Measurements from ENCODE around the gene EREG.

EREG gene

GRCh38 chr4:74433541-74434172 is 68.7 kb downstream of the EREG start:
- TF ChIP-seq CTCF (conservative IDR thresholded peaks at IDR 0.05; ENCODE audit: low read length), result no peak
- DNase-seq (ENCODE audit: low read depth), result no peak
- H3K4me3 ChIP-seq (ENCODE audit: low read length), result no peak overlapping the region

- DNase-seq (ENCODE audit: low read depth), result no peak
- TF ChIP-seq CTCF (conservative IDR thresholded peaks at IDR 0.05; ENCODE audit: low read length), result no peak
- H3K4me3 ChIP-seq (ENCODE audit: low read length), result no peak overlapping the region
Measured at GRCh38 chr4:74435296-74435695, 70.4 kb downstream of the EREG start.

DNA sequence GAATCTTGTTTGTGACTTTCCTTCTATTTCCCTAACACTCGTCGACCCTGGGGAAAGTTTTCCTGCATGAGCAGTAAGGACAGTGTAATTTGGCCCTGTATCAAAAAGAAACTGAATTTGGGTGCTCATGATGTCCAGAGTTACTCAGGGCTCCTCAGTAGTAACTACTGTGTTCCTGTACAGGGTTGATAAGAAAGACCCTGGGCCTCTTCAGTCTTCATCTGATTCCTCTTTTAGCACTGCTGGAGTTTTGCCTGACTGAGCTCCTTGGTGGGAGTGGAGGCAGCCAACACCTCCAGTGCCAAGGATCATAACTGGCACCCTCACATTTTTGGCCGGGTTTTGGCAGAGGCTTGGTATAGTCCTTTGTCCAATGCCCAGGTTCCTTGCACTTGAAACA is 72.9 kb downstream of the EREG start:
- H3K4me3 ChIP-seq (ENCODE audit: low read length), result no peak overlapping the region
- TF ChIP-seq CTCF (conservative IDR thresholded peaks at IDR 0.05; ENCODE audit: low read length), result no peak
- no peak for DNase-seq (ENCODE audit: low read depth)
